Measurements from ENCODE around the gene OBSCN. TPM values are rescaled to one million over a fixed set of nuclear protein-coding genes. Genes with fewer than 3 reads are reported as not detected.
A peak's percentile ranks its signal among the peaks of the same experiment; 100 is the strongest.

OBSCN gene
- total and polyA plus RNA-seq, 10 of the 15 experiments (the other 5 are each of a cell fraction or from before 2014, with no cell fraction given) = 0.01 to 0.36 (median 0.08) TPM; not detected in 2

DNA sequence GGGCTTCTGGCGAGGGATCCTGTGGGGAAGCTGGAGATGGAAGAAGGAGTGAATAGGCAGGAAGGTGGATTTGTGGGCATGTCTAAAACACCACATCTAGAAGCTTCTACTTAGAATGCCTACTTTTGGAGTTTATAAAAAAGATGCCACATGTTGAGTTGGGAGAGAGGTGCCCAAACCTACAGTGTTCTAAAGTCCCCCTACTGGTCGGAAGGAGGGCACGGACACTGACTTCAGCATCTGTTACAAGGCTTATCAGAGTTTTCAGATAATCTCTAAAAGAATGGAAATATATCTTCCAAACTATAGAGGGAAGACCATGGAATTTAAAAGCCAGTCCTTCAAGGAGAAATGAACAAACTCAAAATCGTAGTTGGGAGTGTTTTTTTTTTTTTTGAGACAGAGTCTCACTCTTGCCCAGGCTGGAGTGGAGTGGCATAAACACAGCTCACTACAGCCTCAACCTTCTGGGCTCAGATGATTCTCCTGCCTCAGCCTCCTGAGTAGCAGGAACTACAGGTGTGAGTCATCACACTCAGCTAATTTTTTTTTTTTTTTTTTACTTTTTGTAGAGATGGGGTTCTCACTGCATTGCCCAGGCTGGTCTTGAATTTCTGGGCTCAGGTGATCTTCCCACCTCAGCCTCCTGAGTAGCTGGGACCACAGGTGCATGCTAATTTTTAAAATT, 27.4 kb upstream of the OBSCN start:
- RAD21 ChIA-PET (ENCODE audit: unreplicated experiment) = no interaction called here
- POLR2A ChIA-PET = no interaction called here

More for the DNA sequence above, 27.4 kb upstream of the OBSCN start:
- FAIRE-seq (no peak), ATAC-seq (peak; percentile 70), DNase-seq (ENCODE audit: low read depth, low spot score) (no peak)
- Histone ChIP-seq H3K4me3 (no peak overlapping the region), H3K9ac (ENCODE audit: control insufficient read depth, insufficient read depth, low read length) (no peak overlapping the region), H3K36me3 (ENCODE audit: control insufficient read depth in 2 of 2, insufficient read depth in 2 of 2, low read length in 1 of 2) (no peaks in the 10 kb centered on the region; a peak in 1 of 4 replicates), H3K79me2 (ENCODE audit: control insufficient read depth, insufficient read depth, low read length) (no peaks in the 10 kb centered on the region), H4K20me1 (ENCODE audit: control insufficient read depth, insufficient read depth) (no peaks in the 10 kb centered on the region), H3K4me1 (ENCODE audit: control insufficient read depth, insufficient read depth, low read length) (no peaks in the 10 kb centered on the region), H3K27ac (ENCODE audit: control insufficient read depth, insufficient read depth) (no peak overlapping the region), H2AFZ (ENCODE audit: control insufficient read depth, low read depth, low read length) (no peak overlapping the region), H3K9me3 (replicated peaks; ENCODE audit: control insufficient read depth, insufficient read depth, low read length) (no peaks in the 10 kb centered on the region), H3K27me3 (replicated peaks in 1 of 2; ENCODE audit: control insufficient read depth in 2 of 2, insufficient read depth in 2 of 2, low read length in 1 of 2) (no peaks in the 10 kb centered on the region), H3K4me2 (ENCODE audit: control insufficient read depth, insufficient read depth) (no peak overlapping the region)
- SMC1A ChIA-PET (ENCODE audit: uncharacterized antibody, unreplicated experiment) = no interaction called here
- no TSS peak for BruUV-seq (replicated peaks)
- no peak for TF ChIP-seq MTA3 (IDR thresholded peaks at IDR 0.05; ENCODE audit: borderline replicate concordance, low read length)
- TF ChIP-seq, protein P1, sequence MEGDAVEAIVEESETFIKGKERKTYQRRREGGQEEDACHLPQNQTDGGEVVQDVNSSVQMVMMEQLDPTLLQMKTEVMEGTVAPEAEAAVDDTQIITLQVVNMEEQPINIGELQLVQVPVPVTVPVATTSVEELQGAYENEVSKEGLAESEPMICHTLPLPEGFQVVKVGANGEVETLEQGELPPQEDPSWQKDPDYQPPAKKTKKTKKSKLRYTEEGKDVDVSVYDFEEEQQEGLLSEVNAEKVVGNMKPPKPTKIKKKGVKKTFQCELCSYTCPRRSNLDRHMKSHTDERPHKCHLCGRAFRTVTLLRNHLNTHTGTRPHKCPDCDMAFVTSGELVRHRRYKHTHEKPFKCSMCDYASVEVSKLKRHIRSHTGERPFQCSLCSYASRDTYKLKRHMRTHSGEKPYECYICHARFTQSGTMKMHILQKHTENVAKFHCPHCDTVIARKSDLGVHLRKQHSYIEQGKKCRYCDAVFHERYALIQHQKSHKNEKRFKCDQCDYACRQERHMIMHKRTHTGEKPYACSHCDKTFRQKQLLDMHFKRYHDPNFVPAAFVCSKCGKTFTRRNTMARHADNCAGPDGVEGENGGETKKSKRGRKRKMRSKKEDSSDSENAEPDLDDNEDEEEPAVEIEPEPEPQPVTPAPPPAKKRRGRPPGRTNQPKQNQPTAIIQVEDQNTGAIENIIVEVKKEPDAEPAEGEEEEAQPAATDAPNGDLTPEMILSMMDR (IDR thresholded peaks at IDR 0.05 in 2 of 3, conservative IDR thresholded peaks at IDR 0.05 in 1 of 3; ENCODE audit: control insufficient read depth in 2 of 3, extremely low read depth in 1 of 3, insufficient read depth in 1 of 3, low read depth in 3 of 3, low read length in 3 of 3) = peak in 2 of 3 experiments; percentile 29 to 32; a peak in 2 of 6 replicates
- in situ Hi-C loops (cut with MboI) (no loop called here), intact Hi-C loops (cut with micrococcal nuclease; ENCODE audit: unreplicated experiment) (no loop called here)
- 52% methylated on average over 4 of the region's 4 CpGs for WGBS (ENCODE audit: insufficient coverage, insufficient replicate concordance, low lambda C conversion rate, missing lambda C conversion rate)
- CTCF ChIA-PET = interaction anchor here (1.9 kb wide), 1 partner anchor 12 kb away, joined by 7 read pairs; no protein-coding TSS in a partner anchor
